ENCODE results near the gene C1orf159. TPM values are rescaled to one million over a fixed set of nuclear protein-coding genes. Genes with fewer than 3 reads are reported as not detected.

Gene C1orf159
- total and polyA plus RNA-seq, 9 of the 15 experiments (the other 6 are each of a cell fraction or from before 2014, with no cell fraction given) = 0.28 to 54.9 (median 10.6) TPM

DNA sequence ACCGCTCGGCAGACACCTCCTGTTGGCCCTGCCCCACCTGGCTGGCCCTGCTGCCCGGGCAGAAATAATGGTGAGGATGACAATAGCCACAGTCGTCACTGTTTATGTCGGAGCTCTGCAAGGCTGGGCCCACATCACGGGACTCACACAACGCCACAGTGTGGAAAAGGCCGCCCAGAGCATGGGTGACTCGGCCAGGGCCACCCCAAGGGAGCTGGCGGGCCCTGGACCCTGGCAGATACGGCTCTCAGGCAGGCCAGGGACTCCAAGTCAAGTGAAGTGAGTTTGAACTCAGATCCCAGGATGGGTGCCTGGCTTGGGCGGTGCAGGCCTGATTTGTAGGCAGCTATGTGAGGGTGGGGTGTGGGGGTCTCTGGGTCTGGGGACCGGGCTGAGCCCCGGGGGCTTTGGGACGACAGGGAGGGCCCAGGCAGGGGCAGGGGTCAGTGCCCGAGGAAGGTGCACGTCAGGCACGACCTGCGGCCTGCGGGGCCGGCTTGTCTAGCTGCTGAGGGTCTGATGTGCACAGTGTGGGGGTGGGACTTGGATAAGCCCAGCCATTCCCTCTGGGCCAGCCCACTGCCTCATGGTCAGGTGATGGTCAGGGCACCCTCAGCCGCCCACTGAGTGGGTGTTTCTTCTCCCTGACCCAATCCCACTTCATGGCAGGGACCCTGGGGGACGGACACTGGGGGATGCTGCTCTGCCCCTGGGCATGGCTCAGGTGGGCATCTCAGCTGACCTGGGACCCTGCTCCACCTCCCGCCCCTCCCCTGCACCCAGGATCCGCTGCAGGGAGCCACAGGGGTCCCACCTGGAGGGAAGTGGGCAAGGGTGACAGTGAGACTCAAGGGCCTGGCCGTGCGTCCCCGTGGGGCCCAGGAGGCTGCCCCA, 42.8 kb downstream of the C1orf159 start:
- H3K27me3 ChIP-seq (ENCODE audit: control insufficient read depth in 2 of 2, insufficient read depth in 2 of 2, low read length in 2 of 2) = peaks cover 2 to 14% of the 10 kb centered on the region in 2 experiments; a peak in 2 of 5 replicates
- no peak for FAIRE-seq
- intact Hi-C loops (cut with micrococcal nuclease) (no loop called here), in situ Hi-C loops (cut with MboI) (no loop called here)
- H3K4me2 ChIP-seq (ENCODE audit: insufficient read depth, low read length) = no peak overlapping the region
- peaks cover 2% of the 10 kb centered on the region for H3K9me1 ChIP-seq (ENCODE audit: control insufficient read depth, insufficient read depth, low read length)
- no peak for DNase-seq (ENCODE audit: extremely low read depth in 1 of 4, low spot score in 3 of 4)
- H3K9ac ChIP-seq (ENCODE audit: insufficient read depth in 1 of 2, low read depth in 2 of 2, low read length in 2 of 2) = peak overlapping the region in 1 of 2 experiments; percentile 40; a peak in 1 of 4 replicates
- no peak overlapping the region for H3K4me3 ChIP-seq
- WGBS (ENCODE audit: insufficient coverage, low coverage, missing lambda C conversion rate) = 33% methylated on average over 26 of the region's 28 CpGs
- ChIA-PET POLR2A (interaction anchor here (0.6 to 1.2 kb wide), 3 partner anchors 11 to 218 kb away, joined by 3 read pairs; no protein-coding TSS in a partner anchor), CTCF (ENCODE audit: low intra/inter-chr PET ratio) (no interaction called here)
- H3K36me3 ChIP-seq (ENCODE audit: control insufficient read depth, insufficient read depth, low read length) = no peaks in the 10 kb centered on the region
- ATAC-seq = no peak
- no peak overlapping the region for H3K27ac ChIP-seq (ENCODE audit: extremely low read depth, low read depth, low read length)
- BruUV-seq (replicated peaks) = no TSS peak
- no peaks in the 10 kb centered on the region for H3K9me3 ChIP-seq (replicated peaks; ENCODE audit: control insufficient read depth, insufficient read depth, low read depth, low read length)
- no peaks in the 10 kb centered on the region for H3K79me2 ChIP-seq (ENCODE audit: control insufficient read depth, insufficient read depth, low read length)
- TF ChIP-seq ZC3H4 (CRISPR knock-in tag; IDR thresholded peaks at IDR 0.05; ENCODE audit: borderline replicate concordance) = peak; percentile 16; the same call in 1 of the 2 replicates
- TF ChIP-seq, protein P1, sequence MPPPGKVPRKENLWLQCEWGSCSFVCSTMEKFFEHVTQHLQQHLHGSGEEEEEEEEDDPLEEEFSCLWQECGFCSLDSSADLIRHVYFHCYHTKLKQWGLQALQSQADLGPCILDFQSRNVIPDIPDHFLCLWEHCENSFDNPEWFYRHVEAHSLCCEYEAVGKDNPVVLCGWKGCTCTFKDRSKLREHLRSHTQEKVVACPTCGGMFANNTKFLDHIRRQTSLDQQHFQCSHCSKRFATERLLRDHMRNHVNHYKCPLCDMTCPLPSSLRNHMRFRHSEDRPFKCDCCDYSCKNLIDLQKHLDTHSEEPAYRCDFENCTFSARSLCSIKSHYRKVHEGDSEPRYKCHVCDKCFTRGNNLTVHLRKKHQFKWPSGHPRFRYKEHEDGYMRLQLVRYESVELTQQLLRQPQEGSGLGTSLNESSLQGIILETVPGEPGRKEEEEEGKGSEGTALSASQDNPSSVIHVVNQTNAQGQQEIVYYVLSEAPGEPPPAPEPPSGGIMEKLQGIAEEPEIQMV (tag; conservative IDR thresholded peaks at IDR 0.05; ENCODE audit: low read depth) = no peak
- TF ChIP-seq MED1 (CRISPR knock-in tag; IDR thresholded peaks at IDR 0.05; ENCODE audit: borderline replicate concordance) = 0 out of 2 replicates have a peak, but pooled peaks have one; percentile 62
- no peak for TF ChIP-seq ZNF324 (CRISPR knock-in tag; IDR thresholded peaks at IDR 0.05)
- TF ChIP-seq, protein P2, sequence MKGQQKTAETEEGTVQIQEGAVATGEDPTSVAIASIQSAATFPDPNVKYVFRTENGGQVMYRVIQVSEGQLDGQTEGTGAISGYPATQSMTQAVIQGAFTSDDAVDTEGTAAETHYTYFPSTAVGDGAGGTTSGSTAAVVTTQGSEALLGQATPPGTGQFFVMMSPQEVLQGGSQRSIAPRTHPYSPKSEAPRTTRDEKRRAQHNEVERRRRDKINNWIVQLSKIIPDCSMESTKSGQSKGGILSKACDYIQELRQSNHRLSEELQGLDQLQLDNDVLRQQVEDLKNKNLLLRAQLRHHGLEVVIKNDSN (CRISPR knock-in tag; IDR thresholded peaks at IDR 0.05) = 0 out of 2 replicates have a peak, but pooled peaks have one; percentile 16
- TF ChIP-seq ZFX (CRISPR knock-in tag; IDR thresholded peaks at IDR 0.05) = peak; percentile 27; the same call in 1 of the 2 replicates
- no peak for TF ChIP-seq JUN (IDR thresholded peaks at IDR 0.05; ENCODE audit: borderline replicate concordance, low read depth, low read length)
- TF ChIP-seq JUN (CRISPR knock-in tag; IDR thresholded peaks at IDR 0.05; ENCODE audit: borderline replicate concordance) = 0 out of 2 replicates have a peak, but pooled peaks have one; percentile 2
- TF ChIP-seq EGR1 (conservative IDR thresholded peaks at IDR 0.05) = peak; percentile 68
- no peak overlapping the region for H2AFZ ChIP-seq (ENCODE audit: low read depth, low read length)
- H3K4me1 ChIP-seq (replicated peaks in 1 of 2; ENCODE audit: control insufficient read depth in 2 of 2, insufficient read depth in 2 of 2, low read length in 2 of 2) = peaks cover 11 to 77% of the 10 kb centered on the region in 2 experiments; a peak in 4 of 5 replicates
- H4K20me1 ChIP-seq (replicated peaks; ENCODE audit: control insufficient read depth, insufficient read depth, low read length) = 0 out of 2 replicates have a peak, but pooled peaks cover 7% of the 10 kb centered on the region
